AG09309 (cell line): Measurements from ENCODE around the gene DAND5.

Experiments
- DNase-seq: peaks from one replicate; pipeline ENCODE4 v3.0.0-alpha.2; 2010; ENCODE audit warnings: low read depth
- H3K4me3 ChIP-seq: 2 replicates; pipeline ENCODE4 v1.5.1; 2011; ENCODE audit warnings: mild to moderate bottlenecking, low read depth, low read length, moderate library complexity; ENCODE audit not compliant: control insufficient read depth
- TF ChIP-seq, protein P1 (sequence below): IDR thresholded peaks from 2 replicates; pipeline ENCODE4 v1.5.1; 2011; ENCODE audit warnings: mild to moderate bottlenecking, low read depth, low read length, inconsistent platforms; ENCODE audit not compliant: insufficient read depth, control insufficient read depth; ENCODE audit errors: missing control alignments

The DAND5 gene

GRCh38 chr19:13014921-13015280, 45.5 kb downstream of the DAND5 start:
- no peak overlapping the region for H3K4me3 ChIP-seq
- DNase-seq, result no peak
- TF ChIP-seq, protein P1, sequence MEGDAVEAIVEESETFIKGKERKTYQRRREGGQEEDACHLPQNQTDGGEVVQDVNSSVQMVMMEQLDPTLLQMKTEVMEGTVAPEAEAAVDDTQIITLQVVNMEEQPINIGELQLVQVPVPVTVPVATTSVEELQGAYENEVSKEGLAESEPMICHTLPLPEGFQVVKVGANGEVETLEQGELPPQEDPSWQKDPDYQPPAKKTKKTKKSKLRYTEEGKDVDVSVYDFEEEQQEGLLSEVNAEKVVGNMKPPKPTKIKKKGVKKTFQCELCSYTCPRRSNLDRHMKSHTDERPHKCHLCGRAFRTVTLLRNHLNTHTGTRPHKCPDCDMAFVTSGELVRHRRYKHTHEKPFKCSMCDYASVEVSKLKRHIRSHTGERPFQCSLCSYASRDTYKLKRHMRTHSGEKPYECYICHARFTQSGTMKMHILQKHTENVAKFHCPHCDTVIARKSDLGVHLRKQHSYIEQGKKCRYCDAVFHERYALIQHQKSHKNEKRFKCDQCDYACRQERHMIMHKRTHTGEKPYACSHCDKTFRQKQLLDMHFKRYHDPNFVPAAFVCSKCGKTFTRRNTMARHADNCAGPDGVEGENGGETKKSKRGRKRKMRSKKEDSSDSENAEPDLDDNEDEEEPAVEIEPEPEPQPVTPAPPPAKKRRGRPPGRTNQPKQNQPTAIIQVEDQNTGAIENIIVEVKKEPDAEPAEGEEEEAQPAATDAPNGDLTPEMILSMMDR, result no peak

- DNase-seq, result no peak
- no peak overlapping the region for H3K4me3 ChIP-seq
- TF ChIP-seq, protein P1, result no peak
Measured at GRCh38 chr19:13015361-13016223, 46.2 kb downstream of the DAND5 start.

DNA sequence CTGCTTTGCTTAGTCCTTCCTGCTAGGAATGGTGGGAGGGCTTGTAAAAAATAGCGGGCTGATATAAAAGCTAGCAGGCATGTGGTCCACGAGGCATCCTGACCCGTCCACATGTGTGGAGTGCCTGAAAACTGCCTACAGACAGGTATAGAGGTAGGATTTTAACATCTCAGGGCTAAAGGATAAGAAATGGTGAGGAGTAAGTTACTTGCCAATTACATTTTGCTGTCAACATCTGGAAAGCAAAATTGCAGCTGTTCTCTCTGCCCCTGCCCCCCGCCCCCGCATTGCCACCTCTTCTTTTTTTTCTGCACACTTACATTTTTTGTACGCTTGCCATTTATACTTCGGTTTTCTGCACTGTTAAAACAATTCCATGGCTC, 46.9 kb downstream of the DAND5 start:
- TF ChIP-seq, protein P1, result no peak
- no peak for DNase-seq
- no peak overlapping the region for H3K4me3 ChIP-seq

DNA sequence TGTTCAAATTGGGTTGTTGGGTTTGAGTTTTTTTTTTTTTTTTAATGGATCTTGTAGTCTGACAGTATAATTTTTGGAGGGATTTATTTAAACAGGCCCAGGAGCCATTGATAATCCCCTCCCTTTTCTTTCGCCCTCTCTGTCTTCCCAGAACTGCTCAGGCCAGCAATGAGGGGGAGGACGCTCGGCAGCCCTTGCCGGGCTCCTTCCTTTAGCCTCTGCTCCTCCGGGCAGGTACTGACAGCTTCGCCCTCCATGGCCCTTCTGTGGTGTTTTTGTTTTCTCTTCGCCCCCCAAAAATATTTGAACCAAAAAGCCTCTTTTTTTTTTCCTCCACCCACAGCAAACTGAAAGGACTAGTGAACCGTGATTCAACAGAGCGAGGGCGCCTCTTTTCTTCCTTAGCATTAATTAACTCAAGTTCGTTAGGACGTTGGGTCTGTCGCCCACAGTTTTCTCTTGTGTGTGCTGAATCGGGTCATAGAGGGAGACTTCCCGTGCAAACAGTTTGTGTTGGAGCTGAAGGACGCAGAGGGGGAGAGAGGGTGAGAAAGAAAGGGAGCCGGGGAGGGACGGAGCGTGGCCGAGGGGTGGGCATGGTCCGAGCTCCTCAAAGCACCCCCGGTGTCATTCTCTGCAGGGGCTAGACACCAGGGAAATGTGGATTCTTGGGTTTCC, 47.4 kb downstream of the DAND5 start:
- no peak overlapping the region for H3K4me3 ChIP-seq
- TF ChIP-seq, protein P1, result no peak
- DNase-seq, result no peak

- TF ChIP-seq, protein P1, result no peak
- no peak for DNase-seq
Measured at GRCh38 chr19:13017306-13018034, 48.1 kb downstream of the DAND5 start.

GRCh38 chr19:13018035-13018914, 48.9 kb downstream of the DAND5 start:
- no peak overlapping the region for H3K4me3 ChIP-seq
- DNase-seq, result no peak
- TF ChIP-seq, protein P1, result no peak

More at GRCh38 chr19:13017306-13018034, 48.1 kb downstream of the DAND5 start:
- H3K4me3 ChIP-seq, result no peak overlapping the region
